NCI-H524 (cell line): ENCODE results near the gene NKAPL.
"Not testable (repeated sequence)": the region's sequence is repeated elsewhere in the genome, so short reads cannot be mapped to it uniquely, and the experiment has no call there.

ENCODE experiments used
- DNase-seq, 2 experiments: peaks; one replicate each; lab custom pipeline; 2025; lab: John Stamatoyannopoulos, UW

Gene NKAPL

GRCh38 chr6:28296520-28297060 is 37.5 kb downstream of the NKAPL start:
- DNase-seq: no peak

- DNase-seq: no peak
These were observed 44.5 kb downstream of the NKAPL start for GRCh38 chr6:28303570-28303969.

- not testable (repeated sequence) for DNase-seq
These were observed 47.3 kb downstream of the NKAPL start for GRCh38 chr6:28306363-28306762.
